Activated B cell treated with CpG ODN at 0.5 μM for 24 hours (primary cell): ENCODE results near the gene DDX1. TPM values are rescaled to one million over a fixed set of nuclear protein-coding genes. Genes with fewer than 3 reads are reported as not detected.

ENCODE experiments used
- ATAC-seq: fragments of 200-7000 bp; cut with Tn5 transposase; one replicate; pipeline ENCODE4 v1.10.0; 2021; ENCODE audit warnings: low read depth, mild to moderate bottlenecking, moderate library complexity
- CTCF ChIA-PET: fragments of 350-600 bp; sonication (Branson Sonifier 250); formaldehyde crosslinking; loops from one replicate; lab custom pipeline; 2021; ENCODE audit warnings: antibody characterized with exemption; lab: Charles Lee
- POLR2A ChIA-PET: fragments of 350-600 bp; sonication (Branson Sonifier 250); formaldehyde crosslinking; loops from one replicate; lab custom pipeline; 2021; ENCODE audit warnings: antibody characterized with exemption; lab: Charles Lee
- DNase-seq: peaks from one replicate; pipeline ENCODE4 v3.0.0; 2022
- H3K27ac Mint-ChIP-seq: one replicate; pipeline ENCODE4 v1.8.0; 2020; ENCODE audit warnings: mixed read lengths
- H3K27me3 Mint-ChIP-seq: one replicate; pipeline ENCODE4 v1.8.0; 2021; ENCODE audit warnings: mixed read lengths
- H3K36me3 Mint-ChIP-seq: one replicate; pipeline ENCODE4 v1.8.0; 2021; ENCODE audit warnings: low read depth, mixed read lengths
- H3K4me1 Mint-ChIP-seq: one replicate; pipeline ENCODE4 v1.8.0; 2021; ENCODE audit warnings: mixed read lengths
- H3K4me3 Mint-ChIP-seq: one replicate; pipeline ENCODE4 v1.8.0; 2020; ENCODE audit warnings: mild to moderate bottlenecking, mixed read lengths
- H3K9me3 Mint-ChIP-seq: one replicate; pipeline ENCODE4 v1.8.0; 2020; ENCODE audit warnings: mixed read lengths
- intact Hi-C: fragments of 100-400 bp; cut with micrococcal nuclease; formaldehyde crosslinking; loops from one replicate; pipeline ENCODE4 v1.15.1; 2024
- total RNA-seq: library from RNA; stranded (reverse); gene quantifications from 2 replicates; pipeline ENCODE4 v1.2.3, GENCODE V29; 2022
- TF ChIP-seq, protein P1 (sequence below): fragments of 200-600 bp; IDR thresholded peaks from one replicate; pipeline ENCODE4 v1.8.0; 2022; ENCODE audit warnings: antibody characterized with exemption, mild to moderate bottlenecking

DDX1 gene
- total RNA-seq, 1 donor from 2014 or later: 74.4 TPM

DNA sequence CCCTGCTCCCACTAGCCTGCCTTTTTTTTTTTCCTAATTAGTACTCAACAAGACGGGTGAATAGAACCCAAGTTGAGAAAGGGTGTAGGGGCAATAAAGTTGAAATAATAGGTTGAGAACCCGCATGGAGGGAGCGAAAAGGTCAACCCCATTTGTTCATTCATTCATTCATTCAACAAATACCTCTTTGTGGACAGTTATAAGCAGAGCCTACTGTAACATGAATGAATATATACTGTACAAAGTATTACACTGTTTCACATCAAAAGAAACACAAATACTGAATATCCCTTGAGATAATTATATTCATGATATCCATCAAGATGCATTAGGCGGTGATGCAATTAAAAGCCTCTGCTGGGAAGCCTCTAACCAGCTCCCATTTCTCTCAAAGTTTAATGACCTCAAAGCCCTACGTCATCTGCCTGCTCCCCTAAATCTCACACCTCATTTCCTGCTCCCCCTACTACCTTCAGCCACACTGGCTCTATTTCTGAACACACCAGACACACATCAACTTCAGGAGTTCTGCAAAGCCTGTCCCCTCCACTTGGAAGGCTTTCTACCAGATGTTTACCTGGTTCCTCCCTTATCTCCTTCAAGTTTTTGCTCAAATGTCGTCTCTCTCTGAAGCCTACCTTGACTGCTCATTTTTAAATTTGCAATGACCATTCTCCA lies 29.2 kb upstream of the DDX1 start:
- POLR2A ChIA-PET: interaction anchor here (0.7 to 3.7 kb wide), 2 partner anchors 29 to 1060 kb away, joined by 3 to 19 read pairs; partner anchors contain the start of gene DDX1
- Mint-ChIP-seq H3K36me3 (peaks cover 11% of the 10 kb centered on the region), H3K27ac (no peak overlapping the region), H3K4me3 (peak overlapping the region; percentile 100), H3K4me1 (peaks cover 31% of the 10 kb centered on the region), H3K9me3 (no peaks in the 10 kb centered on the region), H3K27me3 (peaks cover 5% of the 10 kb centered on the region)
- ATAC-seq: no peak
- TF ChIP-seq, protein P1, sequence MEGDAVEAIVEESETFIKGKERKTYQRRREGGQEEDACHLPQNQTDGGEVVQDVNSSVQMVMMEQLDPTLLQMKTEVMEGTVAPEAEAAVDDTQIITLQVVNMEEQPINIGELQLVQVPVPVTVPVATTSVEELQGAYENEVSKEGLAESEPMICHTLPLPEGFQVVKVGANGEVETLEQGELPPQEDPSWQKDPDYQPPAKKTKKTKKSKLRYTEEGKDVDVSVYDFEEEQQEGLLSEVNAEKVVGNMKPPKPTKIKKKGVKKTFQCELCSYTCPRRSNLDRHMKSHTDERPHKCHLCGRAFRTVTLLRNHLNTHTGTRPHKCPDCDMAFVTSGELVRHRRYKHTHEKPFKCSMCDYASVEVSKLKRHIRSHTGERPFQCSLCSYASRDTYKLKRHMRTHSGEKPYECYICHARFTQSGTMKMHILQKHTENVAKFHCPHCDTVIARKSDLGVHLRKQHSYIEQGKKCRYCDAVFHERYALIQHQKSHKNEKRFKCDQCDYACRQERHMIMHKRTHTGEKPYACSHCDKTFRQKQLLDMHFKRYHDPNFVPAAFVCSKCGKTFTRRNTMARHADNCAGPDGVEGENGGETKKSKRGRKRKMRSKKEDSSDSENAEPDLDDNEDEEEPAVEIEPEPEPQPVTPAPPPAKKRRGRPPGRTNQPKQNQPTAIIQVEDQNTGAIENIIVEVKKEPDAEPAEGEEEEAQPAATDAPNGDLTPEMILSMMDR: no peak
- no peak for DNase-seq
- intact Hi-C loops: no loop called here
- CTCF ChIA-PET: interaction anchor here (1.6 kb wide), 1 partner anchor 14 kb away, joined by 12 read pairs; no protein-coding TSS in a partner anchor

DNA sequence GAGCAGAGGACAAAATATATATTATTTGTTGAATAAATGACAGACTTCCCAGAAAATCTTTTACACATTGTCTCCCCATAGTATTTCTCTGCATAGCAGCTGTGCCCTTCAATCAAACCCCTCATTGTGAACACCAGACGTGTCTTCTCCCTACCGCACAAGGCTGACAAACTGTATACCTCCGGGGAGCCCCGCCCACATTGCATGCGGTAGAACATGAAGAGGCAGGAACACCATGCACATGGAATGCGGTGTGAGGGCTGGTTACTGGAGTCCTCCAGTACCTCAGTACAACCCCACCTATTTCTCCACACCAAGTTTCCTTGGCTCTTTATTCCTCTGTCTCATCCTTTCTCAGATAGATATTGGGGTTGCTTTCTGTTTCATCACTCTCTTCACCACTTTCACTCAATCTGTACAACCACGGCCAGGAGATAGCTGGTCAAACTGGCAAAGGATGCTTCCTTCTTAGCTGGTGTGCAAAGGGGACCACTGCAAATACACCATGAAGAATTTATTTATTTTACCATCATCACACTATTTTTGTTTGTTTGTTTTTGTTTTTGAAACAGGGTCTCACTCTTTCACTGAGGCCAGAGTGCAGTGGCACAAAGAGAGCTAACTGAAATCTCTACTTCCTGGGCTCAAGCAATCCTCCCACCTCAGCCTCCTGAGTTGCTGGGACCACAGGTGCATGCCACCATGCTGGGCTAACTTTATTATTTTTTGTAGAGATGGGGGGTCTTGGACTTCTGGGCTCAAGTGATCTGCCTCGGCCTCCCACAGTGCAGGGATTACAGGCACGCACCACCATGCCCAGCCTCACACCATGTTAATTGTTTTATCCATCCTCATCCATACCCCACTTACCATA lies 28.2 kb upstream of the DDX1 start:
- ATAC-seq (no peak), DNase-seq (no peak)
- CTCF ChIA-PET: interaction anchor here (0.7 kb wide), 1 partner anchor 14 kb away, joined by 3 read pairs; no protein-coding TSS in a partner anchor
- H3K27ac Mint-ChIP-seq: no peak overlapping the region
- intact Hi-C loops: no loop called here
- peaks cover 26% of the 10 kb centered on the region for H3K4me1 Mint-ChIP-seq
- no peaks in the 10 kb centered on the region for H3K9me3 Mint-ChIP-seq
- peaks cover 11% of the 10 kb centered on the region for H3K36me3 Mint-ChIP-seq
- TF ChIP-seq, protein P1: no peak
- POLR2A ChIA-PET: no interaction called here
- no peak overlapping the region for H3K4me3 Mint-ChIP-seq
- H3K27me3 Mint-ChIP-seq: peaks cover 8% of the 10 kb centered on the region

DNA sequence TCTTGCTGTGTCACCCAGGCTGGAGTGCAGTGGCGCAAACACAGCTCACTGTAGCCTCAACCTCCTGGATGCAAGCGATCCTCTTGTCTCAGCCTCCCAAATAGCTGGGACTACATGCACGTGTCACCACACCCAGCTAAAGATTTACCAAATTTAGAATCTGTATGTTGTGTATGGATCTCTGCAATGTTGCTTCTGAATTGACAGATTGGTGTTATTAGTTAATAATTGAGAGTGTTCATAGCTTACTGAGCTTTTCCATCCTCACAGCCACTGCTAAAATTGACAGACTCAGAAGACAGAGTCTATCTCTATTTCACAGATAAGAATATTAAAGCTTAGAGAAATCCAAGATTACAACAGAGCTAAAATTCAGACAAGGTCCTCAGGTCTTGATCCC lies 26.3 kb upstream of the DDX1 start:
- TF ChIP-seq, protein P1: no peak
- ATAC-seq: no peak
- no peak for DNase-seq
- H3K9me3 Mint-ChIP-seq: no peaks in the 10 kb centered on the region
- H3K27ac Mint-ChIP-seq: no peak overlapping the region
- intact Hi-C loops: no loop called here
- peaks cover 13% of the 10 kb centered on the region for H3K4me1 Mint-ChIP-seq
- POLR2A ChIA-PET: no interaction called here
- peaks cover 11% of the 10 kb centered on the region for H3K36me3 Mint-ChIP-seq
- H3K4me3 Mint-ChIP-seq: no peak overlapping the region
- CTCF ChIA-PET: interaction anchor here (0.7 to 1.0 kb wide), 2 partner anchors 12 to 24 kb away, joined by 3 to 4 read pairs; no protein-coding TSS in a partner anchor
- peaks cover 8% of the 10 kb centered on the region for H3K27me3 Mint-ChIP-seq

DNA sequence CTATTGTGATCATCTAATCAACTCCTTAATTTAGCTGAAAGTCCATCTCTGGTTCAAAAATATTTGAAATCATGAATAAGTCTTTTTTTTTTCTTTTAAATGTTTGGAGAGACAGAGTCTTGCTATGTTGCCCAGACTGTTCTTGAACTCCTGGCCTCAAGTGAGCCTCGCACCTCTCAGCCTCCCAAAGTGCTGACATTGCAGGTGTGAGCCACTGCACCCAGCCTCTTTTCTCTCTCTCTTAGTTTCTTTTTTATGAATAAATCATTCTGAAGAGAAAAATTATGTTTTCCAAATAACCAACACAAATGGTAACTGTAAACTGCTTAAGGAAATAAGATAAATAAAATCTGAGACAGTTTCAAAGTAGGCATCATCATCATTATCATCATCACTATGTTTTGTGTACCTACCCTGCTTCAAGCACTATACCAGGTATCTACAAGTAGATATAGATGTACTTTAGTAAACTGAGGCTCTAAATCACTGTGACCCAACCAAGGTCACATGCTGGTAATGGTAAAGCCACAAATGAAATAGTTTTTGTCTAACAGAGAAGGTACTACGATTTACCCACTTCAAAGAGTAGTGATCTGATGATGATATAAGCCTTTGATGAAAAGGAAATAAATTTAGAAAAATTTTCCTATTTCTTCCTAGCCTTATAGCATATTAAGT lies 25.5 kb upstream of the DDX1 start:
- peaks cover 8% of the 10 kb centered on the region for H3K27me3 Mint-ChIP-seq
- H3K27ac Mint-ChIP-seq: no peak overlapping the region
- ATAC-seq: no peak
- CTCF ChIA-PET: interaction anchor here (1.0 kb wide), 1 partner anchor 11 kb away, joined by 4 read pairs; no protein-coding TSS in a partner anchor
- POLR2A ChIA-PET: no interaction called here
- TF ChIP-seq, protein P1: no peak
- no peaks in the 10 kb centered on the region for H3K9me3 Mint-ChIP-seq
- peaks cover 4% of the 10 kb centered on the region for H3K36me3 Mint-ChIP-seq
- intact Hi-C loops: no loop called here
- H3K4me1 Mint-ChIP-seq: peaks cover 9% of the 10 kb centered on the region
- DNase-seq: no peak
- no peak overlapping the region for H3K4me3 Mint-ChIP-seq
